HG03521 (cell line): ENCODE results near the gene RCOR1.
"Not testable (repeated sequence)": the region's sequence is repeated elsewhere in the genome, so short reads cannot be mapped to it uniquely, and the experiment has no call there.

Source experiments
- ATAC-seq: cut with Tn5 transposase; IDR thresholded peaks from one replicate; pipeline ENCODE4 v1.9.1; 2021; ENCODE audit warnings: mild to moderate bottlenecking, moderate library complexity; ENCODE audit not compliant: unreplicated experiment

Gene RCOR1

DNA sequence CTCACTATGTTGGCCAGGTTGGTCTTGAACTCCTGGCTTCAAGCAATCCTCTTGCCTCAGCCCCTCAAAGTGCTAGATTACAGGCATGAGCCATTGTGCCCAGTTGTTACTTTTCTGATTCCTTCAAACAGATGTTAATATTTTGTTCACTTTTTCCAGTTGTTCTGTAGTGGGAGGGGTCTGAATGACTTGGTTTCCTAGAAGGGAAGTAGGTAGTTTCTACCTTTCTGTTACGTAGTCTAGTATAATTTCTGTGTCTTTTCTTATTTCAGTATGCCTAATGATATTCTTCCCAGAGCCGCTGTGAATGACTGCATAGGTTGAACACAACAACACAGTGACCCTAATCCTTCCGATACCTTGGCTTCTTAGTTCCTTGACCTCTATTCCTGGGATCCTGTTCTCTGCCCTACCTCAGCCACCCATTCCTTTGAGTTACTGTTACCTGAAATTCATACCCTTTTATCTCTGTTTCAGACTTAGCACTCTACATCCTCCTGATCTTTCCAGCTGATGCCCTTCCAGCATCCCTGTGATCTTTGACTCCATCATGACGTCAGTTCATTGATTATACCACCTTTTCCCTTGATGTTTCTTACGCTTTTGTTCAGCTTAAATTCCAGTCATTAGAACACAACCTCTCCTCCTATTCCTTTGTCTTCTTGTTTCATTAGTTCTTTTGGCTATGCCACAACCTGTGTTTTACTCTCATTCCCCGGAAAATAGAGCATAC, 33.3 kb downstream of the RCOR1 start:
- ATAC-seq: no peak

GRCh38 chr14:102626530-102626929, 34.1 kb downstream of the RCOR1 start:
- ATAC-seq: no peak

DNA sequence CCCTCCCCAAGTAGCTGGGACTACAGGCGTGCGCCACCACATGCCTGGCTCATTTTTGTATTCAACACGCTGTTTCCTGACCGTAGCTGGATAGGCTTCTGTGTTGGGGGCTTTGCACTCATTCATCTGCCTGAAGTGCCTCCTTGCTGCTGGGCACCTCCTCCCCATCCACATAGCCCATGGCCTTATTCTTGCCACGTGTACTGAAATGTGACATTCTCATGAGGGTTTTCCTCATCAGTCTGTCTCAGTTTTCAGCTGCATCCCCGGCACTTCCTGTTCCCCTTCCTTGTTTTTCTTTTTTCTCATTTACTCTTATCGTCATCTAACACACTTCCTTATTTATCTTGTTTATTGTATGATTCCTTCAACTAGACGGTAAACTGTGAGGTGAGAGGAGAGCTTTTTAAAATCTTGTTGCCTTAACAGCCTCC, 36.6 kb downstream of the RCOR1 start:
- no peak for ATAC-seq

GRCh38 chr14:102629808-102630350, 37.4 kb downstream of the RCOR1 start:
- ATAC-seq: no peak

DNA sequence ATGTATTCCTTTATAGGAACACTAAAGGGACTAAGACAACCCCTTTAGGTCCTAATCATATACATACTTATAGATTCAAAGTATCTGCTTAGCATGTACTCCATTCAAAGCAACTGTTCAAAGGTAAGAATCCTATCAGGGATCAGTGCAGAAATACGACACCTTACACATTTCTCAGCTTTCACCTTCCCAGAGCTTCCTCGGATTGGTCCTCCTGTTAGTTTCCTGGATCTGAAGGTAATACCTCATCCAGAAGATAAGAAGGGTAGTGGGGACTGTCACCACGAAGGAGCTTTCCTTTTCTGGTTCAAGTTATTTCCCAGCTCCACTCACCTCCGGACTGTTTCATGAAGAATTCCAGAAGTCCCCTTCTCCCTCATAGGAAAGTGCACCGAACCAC, 38.0 kb downstream of the RCOR1 start:
- ATAC-seq: no peak

DNA sequence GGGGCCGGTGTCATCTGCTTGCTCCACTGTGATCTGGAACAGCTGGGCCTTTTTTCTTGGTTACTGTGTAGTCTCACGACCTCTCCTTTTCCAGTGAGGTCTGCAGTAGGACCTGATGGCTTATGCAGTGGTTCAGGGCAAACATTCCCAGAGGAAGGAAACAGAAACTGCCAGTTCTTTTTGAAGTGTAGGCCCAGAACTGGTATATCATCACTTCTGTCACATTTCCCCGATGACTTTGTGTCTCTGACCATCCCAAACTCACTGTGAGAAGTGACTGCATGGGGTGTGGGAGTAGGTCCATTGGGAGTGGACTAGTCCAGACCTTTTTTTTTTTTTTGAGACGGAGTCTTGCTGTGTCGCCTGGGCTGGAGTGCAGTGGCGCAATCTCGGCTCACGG, 38.4 kb downstream of the RCOR1 start:
- ATAC-seq: no peak

DNA sequence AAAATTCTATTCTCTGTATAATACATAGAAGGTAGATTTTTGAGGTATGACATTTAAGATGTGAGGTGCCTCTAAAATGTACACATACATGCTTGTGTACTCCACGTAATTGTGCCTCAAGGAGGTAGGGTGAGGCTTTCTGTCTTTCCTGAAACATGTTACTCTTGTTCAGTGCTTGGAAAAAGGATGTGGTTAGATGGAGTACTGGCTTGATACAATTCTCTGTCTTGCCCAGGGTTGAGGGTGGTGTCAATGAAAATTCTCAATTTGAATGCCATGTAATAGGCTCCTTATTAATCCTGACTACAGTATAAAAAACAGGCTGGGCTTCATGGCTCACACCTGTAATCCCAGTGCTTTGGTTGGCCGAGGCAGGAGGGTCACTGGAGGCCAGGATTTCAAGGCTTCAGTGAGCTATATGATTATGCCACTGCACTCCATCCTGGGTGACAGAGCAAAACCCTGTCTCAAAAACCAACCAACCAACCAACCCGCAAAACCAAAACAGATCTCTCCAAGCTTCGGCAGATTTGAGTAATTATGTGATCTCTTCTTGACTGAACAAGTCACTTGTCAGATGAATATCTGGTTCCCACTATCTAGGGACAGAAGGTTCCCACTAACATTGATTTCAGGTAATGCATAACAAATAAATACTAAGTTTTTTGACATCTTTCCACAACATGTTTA, 41.6 kb downstream of the RCOR1 start:
- ATAC-seq: no peak

- ATAC-seq: not testable (repeated sequence)
These were observed 47.2 kb downstream of the RCOR1 start for GRCh38 chr14:102639611-102640010.

DNA sequence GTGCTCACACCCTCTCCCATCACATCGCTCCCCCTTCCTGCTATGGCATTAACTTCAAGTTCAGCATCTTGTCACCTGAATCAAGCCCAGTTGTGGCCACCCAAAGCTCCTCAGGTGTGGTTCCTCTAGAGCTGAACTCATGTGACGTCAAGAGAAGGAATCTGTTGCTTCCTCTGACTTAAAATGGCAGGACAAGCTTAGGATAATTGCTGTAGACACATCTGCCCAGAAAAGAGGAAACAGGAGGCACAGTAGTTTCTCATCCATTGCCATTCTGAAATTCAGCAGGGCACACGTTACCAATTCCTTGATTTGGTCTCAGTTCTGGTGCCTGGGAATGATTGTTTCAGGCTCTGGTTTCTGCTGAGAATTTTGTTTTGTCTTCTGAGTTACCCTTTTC, 52.1 kb downstream of the RCOR1 start:
- ATAC-seq: no peak

- no peak for ATAC-seq
These were observed 53.4 kb downstream of the RCOR1 start for GRCh38 chr14:102645746-102646440.

- ATAC-seq: no peak
These were observed 54.2 kb downstream of the RCOR1 start for GRCh38 chr14:102646615-102647014.

GRCh38 chr14:102652194-102652593, 59.7 kb downstream of the RCOR1 start:
- ATAC-seq: no peak

DNA sequence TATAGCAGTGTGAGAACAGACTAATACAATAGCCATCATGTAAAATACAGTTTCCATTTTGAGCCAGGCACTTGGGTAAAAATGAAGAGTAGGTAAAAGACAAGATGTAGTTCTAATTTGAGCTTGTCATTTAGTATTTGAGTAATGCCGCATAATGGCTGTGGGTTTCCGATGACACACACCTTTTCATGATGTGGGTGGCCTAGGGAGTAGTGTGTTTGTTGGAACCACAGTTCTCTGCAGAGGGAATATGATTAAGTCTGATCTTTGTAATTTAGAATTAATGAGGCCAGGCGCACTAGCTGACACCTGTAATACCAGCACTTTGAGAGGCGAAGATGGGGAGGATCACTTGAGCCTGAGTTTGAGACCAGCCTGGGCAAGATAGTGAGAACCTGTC, 61.8 kb downstream of the RCOR1 start:
- ATAC-seq: no peak

- no peak for ATAC-seq
These were observed 62.7 kb downstream of the RCOR1 start for GRCh38 chr14:102655137-102655536.

DNA sequence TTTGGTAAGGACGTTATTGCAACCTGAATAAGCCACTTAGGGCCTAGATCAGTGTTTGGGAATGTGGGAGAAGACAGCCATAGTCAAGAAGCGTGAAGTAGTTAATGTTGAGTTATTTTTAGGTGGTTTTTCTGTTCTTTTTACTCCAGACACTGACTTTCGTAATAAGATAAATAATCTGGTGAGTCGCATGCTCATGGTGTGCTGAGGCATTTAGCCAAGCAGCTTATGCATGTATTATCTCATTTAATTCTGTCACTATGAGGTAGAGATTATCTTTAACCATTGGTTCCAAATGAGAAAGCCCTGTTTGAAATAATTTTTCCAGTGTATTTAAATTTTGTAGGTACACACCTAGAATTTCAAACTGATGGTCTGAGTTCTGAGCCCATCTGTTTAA, 67.3 kb downstream of the RCOR1 start:
- no peak for ATAC-seq

- no peak for ATAC-seq
These were observed 69.2 kb downstream of the RCOR1 start for GRCh38 chr14:102661614-102662013.

GRCh38 chr14:102662636-102663430, 70.4 kb downstream of the RCOR1 start:
- no peak for ATAC-seq

GRCh38 chr14:102663440-102663839, 71.0 kb downstream of the RCOR1 start:
- ATAC-seq: no peak

GRCh38 chr14:102665621-102666020, 73.2 kb downstream of the RCOR1 start:
- ATAC-seq: no peak

DNA sequence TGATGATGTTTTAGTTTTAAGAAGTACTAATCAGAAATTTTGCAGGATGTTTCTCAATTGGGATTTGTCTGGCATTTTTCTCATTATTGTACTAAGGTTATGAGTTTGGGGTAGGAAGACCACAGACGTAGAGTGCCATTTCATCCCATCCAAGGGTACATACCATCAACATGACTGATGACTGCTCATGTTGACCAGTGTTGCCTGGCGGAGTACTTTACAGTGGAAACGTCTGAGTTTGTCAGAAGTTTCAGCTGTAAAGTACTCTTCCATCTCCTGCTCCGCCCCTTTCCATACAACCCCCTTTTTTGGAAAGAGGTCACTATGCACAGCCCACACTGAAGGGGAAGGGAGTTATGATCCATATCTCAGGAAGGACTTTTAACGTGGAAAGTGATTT, 74.2 kb downstream of the RCOR1 start:
- ATAC-seq: no peak

DNA sequence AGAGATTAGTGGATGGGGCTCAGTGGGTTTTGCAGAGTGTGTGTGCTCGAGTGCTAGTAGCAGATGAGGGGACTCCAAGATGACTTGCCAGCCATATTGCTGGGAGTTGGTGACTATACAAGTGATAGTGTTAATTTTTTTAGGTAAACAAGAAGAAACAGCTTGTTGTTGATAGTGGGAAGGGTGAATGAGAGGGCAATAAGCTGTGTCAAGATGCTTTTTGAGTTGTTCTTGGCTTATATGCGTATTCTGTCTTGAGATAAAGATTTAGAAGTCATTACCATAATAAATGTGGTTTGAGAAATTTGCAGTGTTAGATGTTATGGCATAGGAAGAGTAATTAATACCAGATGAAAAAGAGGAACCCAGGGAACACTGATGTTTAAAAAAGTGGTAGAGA, 75.3 kb downstream of the RCOR1 start:
- no peak for ATAC-seq
